HEK293 (cell line): ENCODE data around the gene TEX261.

Source experiments
- CTCF ChIA-PET: fragments of 350-600 bp; formaldehyde crosslinking; extraction: SDS; loops from one replicate; lab custom pipeline; 2021; ENCODE audit warnings: antibody characterized with exemption; lab: Yijun Ruan, JAX
- POLR2A ChIA-PET: fragments of 300-600 bp; formaldehyde crosslinking; extraction: SDS; loops from one replicate; lab custom pipeline; 2020; ENCODE audit warnings: antibody characterized with exemption, inconsistent platforms; lab: Yijun Ruan, JAX
- H3K27ac ChIP-seq: fragments of 200-500 bp; sonication (Bioruptor generic); 2 replicates; pipeline ENCODE4 v1.5.1; 2014; ENCODE audit warnings: low read depth, low read length, control low read depth, inconsistent platforms; ENCODE audit errors: extremely low read depth
- H3K36me3 ChIP-seq, 2 experiments: fragments of 200-500 bp in 1 of 2; sonication (Bioruptor generic) in 1 of 2; 1 replicate in 1 of 2; 2 replicates in 1 of 2; pipeline ENCODE4 v1.5.1; 2014 to 2017; ENCODE audit warnings: inconsistent platforms in 2 of 2, low read length in 2 of 2; ENCODE audit not compliant: control insufficient read depth in 2 of 2, insufficient read depth in 1 of 2
- H3K4me1 ChIP-seq: fragments of 200-500 bp; sonication (Bioruptor generic); 2 replicates; pipeline ENCODE4 v1.5.1; 2014; ENCODE audit warnings: mild to moderate bottlenecking, low read length, inconsistent platforms; ENCODE audit not compliant: control insufficient read depth, insufficient read depth
- H3K4me3 ChIP-seq: 2 replicates; pipeline ENCODE4 v1.5.1; 2011; ENCODE audit warnings: low read depth, mild to moderate bottlenecking, control low read depth, low read length, moderate library complexity
- H3K9me3 ChIP-seq: fragments of 200-500 bp; sonication (Bioruptor generic); 2 replicates; pipeline ENCODE4 v1.5.1; 2014; ENCODE audit warnings: low read depth, low read length, inconsistent platforms; ENCODE audit not compliant: control insufficient read depth, insufficient read depth
- ATF2 ChIP-seq: fragments of 450-650 bp; formaldehyde crosslinking; IDR thresholded peaks from 2 replicates; pipeline ENCODE4 v1.5.1; 2016; ENCODE audit warnings: missing biosample characterization, missing genetic modification characterization, low read depth
- BCL11B ChIP-seq: fragments of 450-650 bp; formaldehyde crosslinking; IDR thresholded peaks from 2 replicates; pipeline ENCODE4 v1.5.1; 2016; ENCODE audit warnings: low read depth, missing biosample characterization, missing genetic modification characterization
- BCL6B ChIP-seq: fragments of 450-650 bp; formaldehyde crosslinking; IDR thresholded peaks from 2 replicates; pipeline ENCODE4 v1.5.1; 2017; ENCODE audit warnings: missing biosample characterization, missing genetic modification characterization
- KLF10 ChIP-seq: fragments of 450-650 bp; IDR thresholded peaks from 2 replicates; pipeline ENCODE4 v1.5.1; 2018; ENCODE audit warnings: missing biosample characterization, mild to moderate bottlenecking, missing genetic modification characterization
- ZBTB49 ChIP-seq: fragments of 450-650 bp; formaldehyde crosslinking; IDR thresholded peaks from 2 replicates; pipeline ENCODE4 v1.5.1; 2016; ENCODE audit warnings: missing biosample characterization, missing genetic modification characterization, low read depth
- ZBTB7A ChIP-seq: fragments of 450-650 bp; formaldehyde crosslinking; IDR thresholded peaks from 2 replicates; pipeline ENCODE4 v1.5.1; 2016; ENCODE audit warnings: low read depth, missing biosample characterization, missing genetic modification characterization
- ZNF169 ChIP-seq: fragments of 450-650 bp; formaldehyde crosslinking; IDR thresholded peaks from 2 replicates; pipeline ENCODE4 v1.5.1; 2016; ENCODE audit warnings: missing biosample characterization, missing genetic modification characterization
- ZNF174 ChIP-seq: fragments of 450-650 bp; formaldehyde crosslinking; IDR thresholded peaks from 2 replicates; pipeline ENCODE4 v1.5.0; 2017; ENCODE audit warnings: missing biosample characterization, mild to moderate bottlenecking, missing genetic modification characterization
- ZNF202 ChIP-seq: fragments of 450-650 bp; formaldehyde crosslinking; IDR thresholded peaks from 2 replicates; pipeline ENCODE4 v1.5.1; 2016; ENCODE audit warnings: missing biosample characterization, missing genetic modification characterization, borderline replicate concordance
- ZNF354C ChIP-seq: fragments of 450-650 bp; formaldehyde crosslinking; IDR thresholded peaks from 2 replicates; pipeline ENCODE4 v1.5.1; 2016; ENCODE audit warnings: missing biosample characterization, missing genetic modification characterization, low read depth, borderline replicate concordance
- ZNF624 ChIP-seq: fragments of 450-650 bp; formaldehyde crosslinking; IDR thresholded peaks from 2 replicates; pipeline ENCODE4 v1.5.1; 2017; ENCODE audit warnings: missing biosample characterization, missing genetic modification characterization
- ZNF692 ChIP-seq: fragments of 450-650 bp; formaldehyde crosslinking; IDR thresholded peaks from 2 replicates; pipeline ENCODE4 v1.5.1; 2016; ENCODE audit warnings: missing biosample characterization, missing genetic modification characterization

TEX261 gene

GRCh38 chr2:70962885-70963878 lies 31.5 kb downstream of the TEX261 start:
- H3K4me1 ChIP-seq = no peaks in the 10 kb centered on the region
- no peak overlapping the region for H3K27ac ChIP-seq
- TF ChIP-seq ZNF202 (tag by site-specific recombination) (no peak), BCL6B (tag by site-specific recombination) (no peak), ZBTB7A (tag by site-specific recombination) (no peak), ZNF692 (no peak), ATF2 (tag by site-specific recombination) (no peak), KLF10 (tag by site-specific recombination) (no peak), ZNF169 (tag by site-specific recombination) (no peak), BCL11B (no peak)
- TF ChIP-seq, all 188 proteins: peak for 0
- H3K36me3 ChIP-seq = peaks cover 0 to 13% of the 10 kb centered on the region in 2 experiments; a peak in 1 of 3 replicates
- no peak overlapping the region for H3K4me3 ChIP-seq
- CTCF ChIA-PET = interaction anchor here (0.6 to 3.3 kb wide), 6 partner anchors 8 to 581 kb away, joined by 3 to 21 read pairs (median 4); no protein-coding TSS in a partner anchor
- POLR2A ChIA-PET = no interaction called here
- H3K9me3 ChIP-seq = no peaks in the 10 kb centered on the region

- POLR2A ChIA-PET = no interaction called here
- TF ChIP-seq ZNF354C (tag by site-specific recombination) = no peak
- TF ChIP-seq, all 188 proteins: peak for 0
- H3K36me3 ChIP-seq = peaks cover 0 to 13% of the 10 kb centered on the region in 2 experiments; a peak in 1 of 3 replicates
- no peak overlapping the region for H3K27ac ChIP-seq
- no peak overlapping the region for H3K4me3 ChIP-seq
- CTCF ChIA-PET = interaction anchor here (0.6 to 3.3 kb wide), 4 partner anchors 15 to 582 kb away, joined by 4 to 21 read pairs (median 4); no protein-coding TSS in a partner anchor
- no peaks in the 10 kb centered on the region for H3K4me1 ChIP-seq
- H3K9me3 ChIP-seq = no peaks in the 10 kb centered on the region
Measured at GRCh38 chr2:70962211-70962884, 32.3 kb downstream of the TEX261 start.

- POLR2A ChIA-PET = no interaction called here
Measured at GRCh38 chr2:70961648-70961994, 33.1 kb downstream of the TEX261 start.

More at GRCh38 chr2:70961648-70961994, 33.1 kb downstream of the TEX261 start:
- H3K36me3 ChIP-seq = peaks cover 0 to 13% of the 10 kb centered on the region in 2 experiments; a peak in 1 of 3 replicates
- no peak overlapping the region for H3K27ac ChIP-seq
- CTCF ChIA-PET = interaction anchor here (1.0 to 3.3 kb wide), 3 partner anchors 14 to 92 kb away, joined by 4 to 21 read pairs (median 4); no protein-coding TSS in a partner anchor
- H3K9me3 ChIP-seq = no peaks in the 10 kb centered on the region
- TF ChIP-seq ZNF174 (tag by site-specific recombination) (no peak), ZBTB49 (no peak), ZNF624 (tag by site-specific recombination) (no peak)
- no peak overlapping the region for H3K4me3 ChIP-seq
- no peaks in the 10 kb centered on the region for H3K4me1 ChIP-seq
